AG09309 (cell line): ENCODE measurements around the gene IQSEC1.

Source experiments
- DNase-seq: peaks from one replicate; pipeline ENCODE4 v3.0.0-alpha.2; 2010; ENCODE audit warnings: low read depth
- H3K4me3 ChIP-seq: 2 replicates; pipeline ENCODE4 v1.5.1; 2011; ENCODE audit warnings: mild to moderate bottlenecking, low read depth, low read length, moderate library complexity; ENCODE audit not compliant: control insufficient read depth
- TF ChIP-seq, protein P1 (sequence below): IDR thresholded peaks from 2 replicates; pipeline ENCODE4 v1.5.1; 2011; ENCODE audit warnings: mild to moderate bottlenecking, low read depth, low read length, inconsistent platforms; ENCODE audit not compliant: insufficient read depth, control insufficient read depth; ENCODE audit errors: missing control alignments

The IQSEC1 gene

GRCh38 chr3:13013994-13014754 is 59.1 kb downstream of the IQSEC1 start:
- TF ChIP-seq, protein P1, sequence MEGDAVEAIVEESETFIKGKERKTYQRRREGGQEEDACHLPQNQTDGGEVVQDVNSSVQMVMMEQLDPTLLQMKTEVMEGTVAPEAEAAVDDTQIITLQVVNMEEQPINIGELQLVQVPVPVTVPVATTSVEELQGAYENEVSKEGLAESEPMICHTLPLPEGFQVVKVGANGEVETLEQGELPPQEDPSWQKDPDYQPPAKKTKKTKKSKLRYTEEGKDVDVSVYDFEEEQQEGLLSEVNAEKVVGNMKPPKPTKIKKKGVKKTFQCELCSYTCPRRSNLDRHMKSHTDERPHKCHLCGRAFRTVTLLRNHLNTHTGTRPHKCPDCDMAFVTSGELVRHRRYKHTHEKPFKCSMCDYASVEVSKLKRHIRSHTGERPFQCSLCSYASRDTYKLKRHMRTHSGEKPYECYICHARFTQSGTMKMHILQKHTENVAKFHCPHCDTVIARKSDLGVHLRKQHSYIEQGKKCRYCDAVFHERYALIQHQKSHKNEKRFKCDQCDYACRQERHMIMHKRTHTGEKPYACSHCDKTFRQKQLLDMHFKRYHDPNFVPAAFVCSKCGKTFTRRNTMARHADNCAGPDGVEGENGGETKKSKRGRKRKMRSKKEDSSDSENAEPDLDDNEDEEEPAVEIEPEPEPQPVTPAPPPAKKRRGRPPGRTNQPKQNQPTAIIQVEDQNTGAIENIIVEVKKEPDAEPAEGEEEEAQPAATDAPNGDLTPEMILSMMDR = no peak
- no peak overlapping the region for H3K4me3 ChIP-seq
- DNase-seq = no peak

GRCh38 chr3:13013566-13013965 is 59.7 kb downstream of the IQSEC1 start:
- H3K4me3 ChIP-seq = no peak overlapping the region
- no peak for DNase-seq
- TF ChIP-seq, protein P1 = no peak

DNA sequence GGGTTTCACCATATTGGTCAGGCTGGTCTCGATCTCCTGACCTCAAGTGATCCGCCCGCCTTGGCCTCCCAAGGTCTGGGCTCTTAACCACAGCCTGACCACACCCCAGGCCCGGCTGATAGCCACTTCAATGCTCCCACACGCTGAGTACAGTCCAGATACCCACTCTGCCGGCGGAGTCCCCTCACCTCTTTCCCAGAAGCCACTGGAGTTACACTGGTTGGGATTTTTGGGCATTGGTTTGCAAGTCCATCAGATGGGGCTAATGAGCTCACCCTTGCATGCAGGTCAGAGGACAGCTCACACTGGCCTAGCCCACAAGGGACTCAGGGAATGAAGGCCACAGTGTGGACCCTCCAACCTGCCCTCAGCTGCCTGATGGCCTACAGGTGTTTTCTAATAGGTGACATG is 60.1 kb downstream of the IQSEC1 start:
- H3K4me3 ChIP-seq = no peak overlapping the region
- TF ChIP-seq, protein P1 = no peak
- no peak for DNase-seq

DNA sequence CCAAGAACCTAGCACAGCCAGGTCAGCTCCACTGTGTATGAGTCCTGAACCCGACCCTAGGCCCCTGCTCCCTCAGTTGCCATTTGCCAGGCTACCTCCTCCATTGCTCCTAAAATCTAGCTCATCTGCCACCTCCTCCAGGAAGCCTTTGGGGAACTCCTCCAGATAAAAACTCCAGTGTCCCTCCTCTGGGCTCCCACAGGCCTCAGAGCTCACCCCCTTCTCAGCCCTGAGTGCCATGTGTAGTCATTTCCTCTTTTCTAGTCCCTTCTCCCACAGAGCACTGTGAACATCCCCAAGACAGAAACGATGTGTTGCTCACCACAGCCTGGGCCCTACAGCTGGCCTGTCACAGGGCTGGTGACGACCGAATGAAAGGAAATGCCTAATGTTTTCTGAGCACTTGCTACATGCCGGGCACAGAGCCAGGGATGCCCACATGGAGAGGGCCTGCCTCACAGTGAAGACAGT is 61.0 kb downstream of the IQSEC1 start:
- H3K4me3 ChIP-seq = no peak overlapping the region
- TF ChIP-seq, protein P1 = no peak
- no peak for DNase-seq

GRCh38 chr3:13011573-13012220 is 61.5 kb downstream of the IQSEC1 start:
- H3K4me3 ChIP-seq = no peak overlapping the region
- TF ChIP-seq, protein P1 = no peak
- DNase-seq = no peak

DNA sequence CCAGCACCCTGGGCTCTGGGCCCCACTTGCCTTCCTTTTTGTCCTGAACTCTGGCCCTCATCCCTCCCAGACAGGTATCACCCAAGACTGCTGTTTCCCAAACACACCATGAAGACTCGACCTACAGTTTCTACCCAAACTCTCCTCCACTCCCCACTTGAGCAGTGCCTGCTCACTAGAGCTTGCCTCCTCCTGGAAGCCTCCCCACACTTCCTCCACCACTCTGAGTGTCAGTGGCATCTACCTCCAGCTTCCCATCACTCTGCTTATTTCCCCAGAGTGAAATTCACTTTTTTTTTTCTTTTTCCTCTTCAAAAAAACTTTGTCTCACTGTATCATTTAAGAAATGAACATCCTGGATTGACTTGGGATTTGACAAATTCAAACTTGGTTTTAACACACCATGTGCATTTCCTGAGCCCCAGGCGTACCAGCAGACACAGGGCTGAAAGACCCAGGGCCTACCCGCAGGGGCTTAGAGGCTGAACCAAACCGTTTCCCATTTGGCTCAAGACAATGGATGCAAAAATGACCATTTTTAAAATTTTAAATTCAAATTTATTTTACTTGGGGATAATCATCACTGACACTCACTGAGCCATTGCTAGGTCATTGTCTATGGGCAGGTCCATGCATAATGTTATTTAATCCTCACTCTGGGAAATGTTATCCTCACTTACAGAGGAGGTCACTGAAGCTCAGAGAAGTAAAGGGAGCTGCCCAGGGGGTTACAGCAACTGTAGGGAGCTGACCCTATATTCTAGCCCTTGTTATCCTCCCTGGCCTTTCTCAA is 62.3 kb downstream of the IQSEC1 start:
- no peak overlapping the region for H3K4me3 ChIP-seq
- DNase-seq = no peak
- TF ChIP-seq, protein P1 = no peak
